ENCODE measurements around the gene HACD1.

DNA sequence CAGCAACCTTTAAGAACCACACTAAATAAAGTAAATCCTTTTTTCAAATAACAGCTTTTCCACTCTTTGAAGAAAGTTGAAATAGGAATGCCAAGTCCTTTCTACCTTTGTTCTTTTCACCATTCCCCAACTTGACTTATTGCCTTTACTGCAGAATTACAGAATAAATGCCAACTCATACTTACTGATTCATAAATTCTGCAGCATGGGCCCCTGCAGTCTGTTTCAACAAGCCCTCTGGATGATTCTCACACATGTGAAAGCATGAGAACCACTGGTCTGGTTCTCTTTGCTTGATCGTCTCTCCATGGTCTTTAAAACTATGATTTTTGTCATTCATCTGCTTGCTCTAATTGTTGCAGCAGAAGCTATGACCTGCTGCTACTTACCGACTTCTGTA, 56.1 kb downstream of the HACD1 start:
- TF ChIP-seq EZH2phosphoT487 (IDR thresholded peaks at IDR 0.05) (no peak), EZH2 (IDR thresholded peaks at IDR 0.05) (no peak)
- TF ChIP-seq, protein P1, sequence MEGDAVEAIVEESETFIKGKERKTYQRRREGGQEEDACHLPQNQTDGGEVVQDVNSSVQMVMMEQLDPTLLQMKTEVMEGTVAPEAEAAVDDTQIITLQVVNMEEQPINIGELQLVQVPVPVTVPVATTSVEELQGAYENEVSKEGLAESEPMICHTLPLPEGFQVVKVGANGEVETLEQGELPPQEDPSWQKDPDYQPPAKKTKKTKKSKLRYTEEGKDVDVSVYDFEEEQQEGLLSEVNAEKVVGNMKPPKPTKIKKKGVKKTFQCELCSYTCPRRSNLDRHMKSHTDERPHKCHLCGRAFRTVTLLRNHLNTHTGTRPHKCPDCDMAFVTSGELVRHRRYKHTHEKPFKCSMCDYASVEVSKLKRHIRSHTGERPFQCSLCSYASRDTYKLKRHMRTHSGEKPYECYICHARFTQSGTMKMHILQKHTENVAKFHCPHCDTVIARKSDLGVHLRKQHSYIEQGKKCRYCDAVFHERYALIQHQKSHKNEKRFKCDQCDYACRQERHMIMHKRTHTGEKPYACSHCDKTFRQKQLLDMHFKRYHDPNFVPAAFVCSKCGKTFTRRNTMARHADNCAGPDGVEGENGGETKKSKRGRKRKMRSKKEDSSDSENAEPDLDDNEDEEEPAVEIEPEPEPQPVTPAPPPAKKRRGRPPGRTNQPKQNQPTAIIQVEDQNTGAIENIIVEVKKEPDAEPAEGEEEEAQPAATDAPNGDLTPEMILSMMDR (IDR thresholded peaks at IDR 0.05): no peak
